SHP77 treated with DMSO at 0.1 percent for 48 hours (cell line): ENCODE measurements around the gene ATIC.

Source experiments
- DNase-seq: peaks from one replicate; lab custom pipeline; 2025; lab: John Stamatoyannopoulos, UW

ATIC gene

DNA sequence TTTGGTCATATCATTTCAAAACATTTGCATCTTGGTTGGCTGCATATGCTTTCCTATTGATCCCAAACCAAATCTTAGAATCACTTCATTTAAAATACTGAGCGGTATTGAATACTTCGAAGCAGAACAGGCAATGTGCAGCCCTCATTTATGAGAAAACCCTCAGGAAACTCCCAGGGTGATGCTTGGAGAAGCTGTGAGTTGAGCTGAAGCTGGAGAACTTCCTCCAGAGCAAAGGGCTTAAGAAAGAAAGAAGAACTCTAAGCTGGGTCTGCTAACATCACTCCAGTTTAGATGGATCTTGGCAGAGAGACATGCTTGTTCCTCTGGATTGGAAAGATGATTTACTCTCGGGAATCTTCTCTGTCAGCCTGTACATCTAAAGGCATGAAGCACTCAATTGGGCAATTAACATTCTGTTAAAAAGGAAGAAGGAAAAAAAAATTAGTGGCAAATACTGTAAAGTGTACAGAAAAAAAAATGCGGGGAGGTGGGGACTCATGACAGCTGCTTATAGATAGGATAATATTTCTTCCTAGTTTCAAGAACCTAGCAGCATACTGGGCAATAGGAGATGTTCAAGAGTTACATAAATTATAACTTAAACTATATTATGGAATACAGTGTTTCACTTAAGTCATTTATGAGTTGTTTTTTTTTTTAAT, 49.5 kb downstream of the ATIC start:
- DNase-seq: no peak

DNA sequence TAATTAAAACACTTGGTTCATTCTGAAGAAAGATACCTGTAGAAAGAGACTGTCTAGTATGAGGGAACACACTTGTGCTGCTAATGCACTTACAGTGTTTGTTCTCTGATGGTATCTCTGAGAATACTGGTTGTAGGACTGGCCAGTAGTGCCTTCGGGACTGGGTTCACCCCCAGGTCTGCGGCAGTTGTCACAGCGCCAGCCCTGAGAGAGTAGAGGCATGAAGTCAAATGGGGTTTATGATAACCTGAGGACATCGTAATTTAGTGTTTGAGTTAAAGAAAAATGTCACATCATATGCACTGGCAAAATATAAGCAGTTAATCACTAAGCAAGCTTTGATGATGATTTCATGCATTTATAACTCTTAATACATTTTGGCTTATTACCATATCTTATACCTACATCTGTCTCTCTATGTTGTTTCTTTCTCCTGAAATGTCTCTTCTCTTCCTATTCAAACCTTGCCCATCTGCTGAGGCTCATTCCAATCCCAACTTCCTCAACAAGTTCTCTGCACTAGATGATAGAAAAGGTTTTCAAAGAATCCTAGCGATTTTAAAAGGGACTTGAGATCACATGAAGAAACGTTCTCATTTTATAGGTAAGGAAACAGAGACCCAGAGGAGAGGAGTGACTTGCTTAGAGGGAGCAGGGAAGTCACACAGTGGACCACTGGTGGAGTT, 50.2 kb downstream of the ATIC start:
- DNase-seq: no peak

DNA sequence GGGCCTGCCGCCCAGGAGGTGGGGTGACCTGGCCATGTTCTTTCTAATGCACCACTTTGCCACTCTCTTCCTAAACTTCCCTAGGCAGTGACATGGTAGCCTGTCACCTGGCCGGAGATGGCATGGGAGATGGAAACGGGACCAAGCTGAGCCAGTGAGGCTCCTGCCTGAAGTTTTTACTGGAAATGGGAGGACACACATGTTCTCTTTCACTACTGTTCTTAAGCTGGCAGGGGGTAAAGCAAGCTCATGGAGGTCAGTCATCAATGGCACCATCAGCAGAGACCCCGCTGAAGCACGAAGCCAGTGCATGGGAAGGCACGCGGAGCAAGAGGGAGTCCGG, 50.7 kb downstream of the ATIC start:
- DNase-seq: no peak

DNA sequence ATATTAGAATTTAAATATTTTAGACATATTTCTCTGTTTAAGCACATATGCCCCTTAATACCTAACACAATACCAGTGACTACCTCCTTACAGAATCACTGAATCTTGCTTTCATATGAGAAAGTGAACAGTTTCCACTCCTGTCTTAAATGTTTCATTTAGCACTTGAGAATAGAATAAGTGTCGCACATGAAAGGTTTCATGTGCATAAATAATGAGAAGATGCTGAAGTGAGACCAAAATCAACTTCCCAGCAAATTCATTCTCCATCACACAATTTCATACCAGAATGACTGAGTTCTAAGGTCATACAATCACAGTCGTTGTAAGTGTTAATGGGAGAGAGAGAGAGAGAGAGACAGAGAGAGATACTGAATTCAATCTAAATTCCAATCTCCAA, 51.2 kb downstream of the ATIC start:
- DNase-seq: no peak

DNA sequence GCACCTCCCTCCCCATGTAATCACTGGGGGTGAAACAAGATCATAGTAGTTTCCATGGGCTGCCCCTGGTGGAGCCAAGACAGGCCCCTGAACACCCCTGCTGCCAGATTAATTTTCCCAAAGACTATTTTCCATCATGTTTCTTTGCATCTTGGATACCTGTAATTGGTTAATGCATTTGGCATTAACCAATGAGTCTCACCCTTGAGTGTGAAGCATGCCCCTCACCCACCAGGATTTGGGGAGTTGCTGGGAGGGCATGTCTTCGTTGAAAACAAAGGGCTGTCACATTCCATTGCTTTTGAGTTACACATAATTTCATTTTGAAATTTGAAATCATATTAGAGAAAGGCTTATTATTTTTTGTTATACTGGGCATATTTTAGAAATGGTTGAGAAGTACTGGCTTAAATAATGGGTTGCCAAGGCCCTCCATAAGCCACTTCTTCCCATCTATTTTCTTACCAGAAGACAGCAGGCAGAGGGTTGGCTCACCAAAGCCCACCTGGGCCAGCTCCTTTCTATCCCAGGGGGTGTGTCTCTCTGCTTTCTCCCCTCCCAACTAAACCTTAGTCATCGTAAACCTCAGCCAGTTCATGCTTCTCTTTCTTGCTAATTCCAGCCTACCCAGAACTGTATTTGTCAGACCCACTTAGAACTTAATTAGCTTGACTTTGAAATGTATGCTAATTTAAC, 51.8 kb downstream of the ATIC start:
- DNase-seq: no peak

DNA sequence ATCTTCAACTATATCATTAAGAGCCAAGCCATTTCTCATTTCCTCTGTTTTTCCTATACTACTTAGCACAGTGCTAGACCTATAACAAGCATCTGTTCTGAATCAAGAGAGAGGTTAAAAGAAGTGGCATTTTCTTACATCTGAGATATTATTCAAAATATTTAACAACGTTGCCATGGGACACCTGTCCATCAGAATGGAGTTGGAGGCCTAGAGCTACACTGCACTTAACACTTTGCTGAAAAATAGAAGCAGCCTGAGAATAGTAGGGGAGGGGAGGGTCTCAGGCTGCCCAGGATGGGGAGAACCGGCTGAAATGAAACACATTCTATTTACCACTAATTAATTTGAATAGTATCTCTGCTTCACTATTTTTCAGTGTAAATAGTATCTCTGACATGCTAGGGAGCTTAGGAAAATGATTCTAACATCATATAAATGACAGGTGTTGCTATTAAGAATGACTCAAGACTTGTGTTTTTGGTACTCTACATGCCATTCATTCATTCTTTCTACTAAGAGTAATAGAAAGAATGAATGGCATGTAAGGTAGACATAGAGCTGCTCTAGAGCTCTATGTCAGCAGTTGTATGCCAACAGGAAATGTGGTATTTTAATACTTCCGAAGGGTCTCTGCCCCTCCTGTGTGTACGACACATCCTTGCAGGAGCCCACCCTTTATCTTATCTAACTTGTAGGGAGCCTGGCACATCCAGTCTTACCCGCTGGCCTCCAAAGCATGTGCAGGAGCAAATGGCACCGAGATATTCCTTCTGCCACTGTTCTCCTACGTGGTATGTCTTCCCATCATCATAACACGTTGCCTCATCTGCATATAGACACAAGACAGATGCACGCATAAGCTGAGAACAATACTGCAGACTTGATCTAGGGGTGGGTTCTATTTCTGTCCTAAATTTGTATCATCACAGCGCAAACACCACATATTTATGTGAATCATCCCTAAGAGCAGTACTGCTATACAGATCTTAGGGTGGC, 52.6 kb downstream of the ATIC start:
- no peak for DNase-seq

DNA sequence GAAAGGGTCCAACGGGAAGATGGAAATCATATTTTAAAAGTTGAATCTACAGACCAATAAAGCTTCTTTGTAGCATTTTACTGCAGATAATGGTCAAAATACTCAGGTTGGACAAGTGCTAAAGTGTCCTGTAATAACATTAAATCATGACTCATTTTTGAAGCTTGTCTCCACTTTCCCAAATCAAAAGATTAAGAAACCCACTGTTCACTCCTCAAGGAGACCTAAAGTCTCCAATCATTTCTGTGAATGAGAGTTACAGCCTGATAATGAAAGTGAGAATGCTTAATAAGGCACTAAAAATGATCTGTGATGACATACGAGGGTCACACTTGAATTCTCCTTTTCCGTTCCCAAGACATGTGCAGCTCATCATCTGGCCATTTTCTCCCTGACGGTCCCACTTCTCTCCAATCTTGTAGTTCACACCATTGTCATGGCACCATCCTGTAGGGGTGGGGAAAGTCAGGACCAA, 53.4 kb downstream of the ATIC start:
- no peak for DNase-seq

DNA sequence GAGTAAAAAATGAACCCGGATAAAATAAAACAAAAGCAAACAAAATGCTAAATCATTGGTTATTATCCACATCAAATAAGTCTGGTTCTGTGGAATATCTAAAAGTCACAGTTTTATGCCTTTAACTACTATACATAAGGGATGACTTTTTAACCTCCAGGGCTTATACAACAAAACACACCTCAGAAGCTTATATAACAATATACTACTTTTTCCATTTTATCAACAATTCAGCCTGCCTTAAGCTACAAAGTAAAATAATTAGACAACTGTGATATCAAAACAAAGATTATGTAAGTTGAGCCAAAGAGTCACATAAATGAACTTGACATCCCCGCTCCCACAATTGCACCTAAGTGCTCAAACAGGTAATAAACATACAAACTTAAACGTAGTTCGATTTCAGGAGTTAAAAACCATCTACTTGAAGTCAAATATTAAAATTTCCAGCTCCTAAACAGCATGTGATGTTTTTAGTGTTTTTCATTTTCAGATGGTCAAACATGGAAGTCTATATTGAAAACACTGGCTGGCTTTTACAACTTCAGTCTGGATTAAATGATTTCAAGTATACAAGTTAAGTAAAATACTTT, 54.7 kb downstream of the ATIC start:
- DNase-seq: no peak

DNA sequence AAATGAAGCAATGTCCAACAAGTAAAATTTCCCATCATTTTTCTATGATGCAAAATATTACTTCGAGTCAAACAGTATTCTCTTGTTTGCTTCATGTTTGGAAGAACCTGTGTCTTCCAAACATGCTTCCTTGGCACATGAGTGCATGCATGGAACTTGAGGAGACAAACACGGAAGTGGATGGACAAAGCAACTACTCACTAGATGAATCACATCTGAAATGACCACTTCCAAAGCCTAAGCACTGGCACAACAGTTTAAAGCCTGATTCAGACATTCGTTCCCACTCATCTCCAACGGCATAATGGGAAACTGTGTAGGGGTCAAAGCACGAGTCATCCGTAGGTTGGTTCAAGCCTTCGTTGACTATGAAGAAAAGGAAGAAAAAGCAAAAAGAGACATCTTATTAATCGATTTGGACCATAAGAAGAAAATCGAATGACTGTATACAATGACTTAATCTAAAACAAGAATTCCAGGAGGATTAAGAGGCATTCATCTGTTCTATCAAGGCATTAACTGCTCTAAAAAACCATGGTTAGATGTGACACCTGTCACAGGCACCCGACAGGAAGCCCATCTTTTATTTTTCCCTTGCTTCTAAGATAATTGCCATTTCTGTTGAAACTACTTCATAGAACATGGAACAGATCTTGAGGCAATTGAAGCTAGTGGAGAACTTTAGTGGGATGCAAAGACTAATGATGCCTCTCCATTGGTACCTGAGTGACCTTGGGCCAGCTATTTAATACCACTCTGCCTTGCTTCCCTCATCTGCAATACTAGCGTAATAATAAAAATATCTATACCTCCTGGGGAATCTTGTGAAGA, 56.0 kb downstream of the ATIC start:
- no peak for DNase-seq

DNA sequence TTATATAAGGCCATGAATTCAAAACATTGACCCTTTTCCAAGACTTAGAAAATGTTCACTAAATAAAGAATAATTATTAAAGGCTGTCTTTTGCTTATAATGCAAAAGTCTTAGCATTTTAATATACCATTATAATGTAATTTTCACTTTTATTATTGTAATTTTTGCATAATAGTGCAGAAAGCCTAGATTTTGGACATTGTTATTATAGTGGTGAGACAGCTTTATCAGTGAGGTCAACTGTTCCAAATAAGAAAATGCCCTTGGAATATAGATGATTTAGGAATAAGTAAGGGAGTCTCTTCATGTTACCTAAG, 56.6 kb downstream of the ATIC start:
- DNase-seq: no peak

DNA sequence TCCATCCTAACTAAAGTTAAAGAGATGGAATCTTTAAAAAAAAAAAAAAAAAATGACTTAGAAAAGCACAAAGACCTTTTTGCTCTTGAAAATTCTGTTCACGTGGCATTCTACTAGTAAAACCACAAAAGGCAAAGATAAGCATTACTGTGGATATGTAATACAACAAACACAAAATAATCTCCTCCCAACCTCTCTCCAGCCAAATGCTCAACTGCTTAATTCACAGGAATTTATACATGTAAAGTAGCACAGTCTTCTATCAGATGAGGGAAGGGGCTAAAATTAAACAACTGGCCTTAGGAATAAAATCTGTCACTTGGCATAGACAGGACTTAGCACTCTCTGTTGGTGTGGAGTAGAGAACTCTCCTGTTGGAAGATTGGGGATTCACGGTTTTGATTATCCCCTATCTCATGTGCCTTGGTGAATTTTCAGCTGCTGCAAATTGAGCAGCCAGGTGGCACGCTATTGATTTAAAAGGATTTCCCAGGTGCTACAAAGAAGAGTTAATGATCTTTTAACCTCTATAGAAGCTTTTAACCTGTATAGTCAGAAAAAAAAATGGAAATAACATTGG, 57.4 kb downstream of the ATIC start:
- DNase-seq: no peak

DNA sequence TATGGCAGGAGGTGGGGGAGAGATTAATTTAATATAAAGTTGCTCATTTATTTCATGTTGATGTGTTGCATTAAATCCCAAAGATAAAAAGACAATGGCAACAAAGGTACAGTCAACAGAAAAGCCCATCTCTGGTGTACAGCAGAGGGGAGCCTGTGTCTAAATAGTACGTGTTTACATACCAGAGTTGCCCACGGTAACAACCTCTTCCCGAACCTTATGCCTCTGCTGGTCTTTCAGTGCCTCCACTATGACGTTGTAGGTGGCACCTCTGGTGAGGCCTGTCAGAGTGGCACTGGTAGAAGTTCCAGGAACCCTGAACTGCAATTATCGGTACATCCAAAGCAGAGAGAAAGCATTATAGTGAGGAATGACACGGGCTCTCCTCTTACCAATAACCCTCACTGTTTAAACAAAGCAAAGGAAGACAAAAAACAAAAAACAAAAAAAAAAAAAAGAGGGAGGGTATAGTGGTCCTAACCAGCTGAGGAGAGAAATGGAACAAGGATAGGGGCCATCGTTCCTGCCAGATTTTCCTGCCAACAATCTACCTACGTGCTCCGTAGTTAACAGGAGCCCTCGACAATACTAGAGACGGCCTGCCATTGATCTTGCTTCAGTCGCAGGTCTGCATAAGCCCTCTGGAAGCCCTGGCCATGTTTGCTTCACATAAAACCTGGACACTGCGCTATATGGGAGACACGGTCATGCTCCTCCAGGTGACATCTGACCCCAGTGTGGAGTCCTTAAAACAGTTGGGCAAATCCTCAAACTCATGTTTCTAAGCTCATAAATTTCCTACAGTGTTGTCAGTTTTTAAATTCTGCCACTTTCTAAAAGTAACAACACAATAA, 58.5 kb downstream of the ATIC start:
- DNase-seq: no peak

DNA sequence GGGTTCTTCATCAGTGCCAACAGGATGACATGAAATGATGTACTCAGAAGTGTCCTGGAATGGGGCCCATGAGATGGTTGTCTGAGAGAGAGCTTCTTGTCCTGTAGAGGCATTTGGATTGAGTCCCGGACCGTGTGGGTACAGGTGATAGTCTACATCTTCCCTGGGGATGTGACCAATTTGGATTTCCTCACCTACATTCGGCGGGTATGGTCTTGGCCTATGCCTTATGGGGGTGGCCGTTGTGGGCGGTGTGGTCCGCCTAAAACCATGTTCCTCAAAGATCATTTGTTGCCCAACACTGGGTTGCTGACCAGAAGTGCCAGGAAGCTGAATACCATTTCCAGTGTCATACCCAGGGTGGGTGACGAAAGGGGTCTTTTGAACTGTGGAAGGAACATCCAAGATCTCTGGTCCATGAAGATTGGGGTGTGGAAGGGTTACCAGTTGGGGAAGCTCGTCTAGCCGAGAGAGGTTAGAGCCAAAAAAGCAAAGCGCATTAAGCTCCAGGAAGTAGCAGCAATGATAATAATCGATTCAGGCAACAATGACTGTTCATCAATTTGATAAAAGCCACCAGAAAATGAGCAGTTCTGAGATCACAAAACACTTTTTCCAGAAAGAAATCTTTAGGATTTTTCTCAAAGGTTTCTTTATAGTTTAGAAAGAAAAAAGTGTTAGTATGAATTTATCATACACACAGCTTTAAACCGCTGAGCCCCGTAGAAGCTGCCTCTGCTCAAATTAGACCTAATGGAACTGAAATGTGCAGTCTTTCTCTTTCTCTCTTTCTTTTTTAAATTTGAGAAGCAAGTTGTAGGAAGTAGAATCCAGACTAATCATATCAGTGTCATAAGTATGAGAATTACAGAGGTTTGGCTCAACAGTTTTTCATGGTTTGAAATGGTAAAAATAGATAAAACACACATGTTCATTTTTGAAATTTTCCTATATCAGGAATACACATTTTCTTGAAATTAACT, 60.3 kb downstream of the ATIC start:
- DNase-seq: no peak

DNA sequence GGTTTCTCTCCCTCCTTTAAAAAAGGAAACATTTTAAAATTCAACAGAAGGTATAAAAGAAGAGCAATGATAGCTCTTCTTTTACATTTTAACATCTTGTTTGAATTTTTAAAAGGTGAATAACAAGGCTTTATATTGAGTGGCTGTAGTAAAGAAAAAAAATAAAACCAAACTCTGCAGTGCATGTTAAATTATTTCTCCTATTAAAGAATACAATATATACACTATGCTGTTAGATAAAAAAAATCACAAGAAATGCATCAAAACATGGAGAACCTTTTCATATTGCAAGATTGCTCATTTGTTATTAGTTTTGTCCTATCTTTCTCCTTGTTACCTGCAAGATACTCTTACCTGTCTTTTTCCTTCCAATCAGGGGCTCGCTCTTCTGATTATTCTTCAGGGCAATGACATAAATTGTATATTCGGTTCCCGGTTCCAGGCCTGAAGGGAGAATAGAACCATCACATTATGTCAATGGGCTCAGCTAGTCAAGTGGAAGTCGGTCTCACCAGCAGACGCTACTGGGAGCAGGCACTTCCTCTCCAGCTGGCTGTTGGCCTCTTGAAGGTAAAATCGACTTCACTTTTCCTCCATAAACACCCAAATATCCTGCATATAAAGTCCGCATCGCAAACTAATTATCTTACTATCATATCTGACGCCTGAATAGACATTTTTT, 61.2 kb downstream of the ATIC start:
- no peak for DNase-seq

DNA sequence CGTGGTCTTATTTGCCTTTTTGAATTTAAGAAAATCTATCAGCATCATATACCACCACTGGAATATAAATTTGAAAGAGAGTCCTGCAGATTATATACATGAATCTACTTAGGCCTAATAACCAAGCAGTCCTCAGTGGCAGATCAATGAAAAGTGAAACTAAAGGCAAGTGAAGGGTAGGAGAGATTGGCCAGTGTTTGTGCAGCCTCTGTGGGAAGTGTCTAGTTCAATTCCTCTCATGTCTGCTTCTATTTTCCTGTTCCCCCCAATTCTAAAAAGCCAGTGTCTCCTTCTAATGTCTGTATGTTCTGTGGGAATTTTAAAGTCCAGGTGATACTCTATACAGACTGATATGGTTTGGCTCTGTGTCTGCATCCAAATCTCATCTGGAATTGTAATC, 62.1 kb downstream of the ATIC start:
- DNase-seq: no peak

DNA sequence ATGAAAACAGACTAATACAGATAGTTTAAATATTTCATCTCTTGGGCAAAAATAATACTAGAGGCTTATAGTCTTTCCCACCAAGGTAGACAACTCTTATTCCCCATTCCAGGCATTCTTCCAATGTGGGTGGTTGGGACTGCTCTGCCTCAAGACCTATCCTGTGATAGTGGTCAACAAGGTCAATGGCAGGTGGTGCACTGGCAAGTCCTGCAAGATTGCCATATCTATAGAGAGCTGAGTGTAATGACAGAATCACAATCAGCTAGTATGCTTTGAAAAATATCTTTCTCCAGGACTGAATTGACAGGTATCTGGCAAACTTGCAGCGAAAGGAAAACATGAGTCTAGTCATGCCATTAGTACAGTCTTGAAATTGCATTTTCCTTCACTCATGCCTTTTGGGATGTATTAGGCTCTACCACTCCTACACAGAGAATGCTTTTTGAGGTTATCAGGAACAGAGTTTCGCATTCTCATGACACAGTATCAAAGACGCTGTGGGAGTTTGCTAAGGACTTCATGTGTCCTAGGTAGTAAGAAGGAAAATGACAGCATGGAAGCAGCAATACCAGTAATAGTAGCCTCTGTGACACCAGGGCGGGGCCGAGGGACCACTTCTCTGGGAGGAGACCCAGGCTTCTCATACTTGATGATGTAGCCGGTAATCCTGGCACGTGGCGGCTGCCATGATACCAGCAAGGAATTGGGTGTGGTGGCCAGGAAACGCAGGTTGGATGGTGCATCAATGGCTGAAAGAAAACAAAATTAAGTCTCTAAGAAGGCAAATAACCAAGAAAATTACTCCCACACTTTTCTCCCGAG, 63.0 kb downstream of the ATIC start:
- no peak for DNase-seq

DNA sequence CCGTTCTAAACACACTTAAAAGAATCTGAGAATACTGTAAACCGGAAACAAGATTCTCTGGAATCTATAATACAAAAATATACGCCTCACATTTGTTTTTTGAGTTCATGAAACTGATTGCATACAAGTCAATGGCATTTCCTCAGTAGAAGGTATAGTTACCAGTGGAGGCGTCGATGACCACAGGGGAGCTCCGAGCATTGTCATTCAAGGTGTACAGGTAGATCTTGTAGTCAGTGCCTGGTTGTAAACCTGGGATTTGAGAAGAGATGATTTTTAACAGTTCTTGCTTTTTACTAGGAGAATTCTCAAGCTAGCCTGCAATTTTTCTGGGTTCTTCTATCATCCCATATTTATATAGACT, 63.6 kb downstream of the ATIC start:
- no peak for DNase-seq
